Testis (tissue), 5 donors: ENCODE data around the gene PRR18. TPM values are rescaled to one million over a fixed set of nuclear protein-coding genes. Genes with fewer than 3 reads are reported as not detected.

Source experiments
- DNase-seq: peaks from one replicate; pipeline ENCODE4 v3.0.0-alpha.2; 2019
- H3K27ac ChIP-seq, 2 donors: fragments of 200-600 bp; sonication (generic); one replicate each; pipeline ENCODE4 v1.5.1; 2019
- H3K27me3 ChIP-seq: fragments of 200-600 bp; sonication (generic); one replicate; pipeline ENCODE4 v1.5.1; 2019
- H3K36me3 ChIP-seq: fragments of 200-600 bp; sonication (generic); one replicate; pipeline ENCODE4 v1.5.1; 2017; ENCODE audit warnings: low read depth; ENCODE audit errors: missing control alignments
- H3K4me1 ChIP-seq: fragments of 200-600 bp; sonication (generic); one replicate; pipeline ENCODE4 v1.5.1; 2019
- H3K4me3 ChIP-seq, 2 donors: fragments of 200-600 bp; sonication (generic); one replicate each; pipeline ENCODE4 v1.5.1; 2017 to 2019
- H3K9me3 ChIP-seq: fragments of 200-600 bp; sonication (generic); one replicate; pipeline ENCODE4 v1.5.1; 2017
- CTCF ChIP-seq, 3 experiments: fragments of 450-650 bp in 2 of 3; fragments of 200-600 bp in 1 of 3; sonication (generic) in 1 of 3; IDR thresholded peaks; one replicate each; pipeline ENCODE4 v1.5.1; 2016 to 2019; ENCODE audit warnings: antibody characterized with exemption in 3 of 3, mild to moderate bottlenecking in 2 of 3, moderate library complexity in 1 of 3
- POLR2A ChIP-seq: fragments of 450-650 bp; IDR thresholded peaks from one replicate; pipeline ENCODE4 v1.6.1; 2017; ENCODE audit warnings: antibody characterized with exemption, mild to moderate bottlenecking, moderate library complexity
- WGBS, 2 donors: methylation state at CpG; one replicate each; pipeline ENCODE4 v1.1.5; 2018; 5-methylcytosine and 5-hydroxymethylcytosine counted together
- intact Hi-C: fragments of 100-400 bp; cut with DNase I; formaldehyde crosslinking; loops from one replicate; pipeline ENCODE4 v1.15.1; 2023; ENCODE audit warnings: low total_unique reads
- long read RNA-seq, 2 donors: transcript quantifications; one replicate each; lab custom pipeline, GENCODE V29; 2026
- polyA plus RNA-seq: library from polyadenylated mRNA; stranded (reverse); fragments of 350-450 nt; fragmentation: Illumina TruSeq; extraction: RNeasy Lipid Tissue Mini Kit (QIAGEN cat#74804); gene quantifications from one replicate; pipeline ENCODE4 v1.2.3, GENCODE V29; 2014; ENCODE audit warnings: low read depth, low replicate concordance; ENCODE audit not compliant: insufficient read depth
- total RNA-seq, 2 donors: library from RNA; depleted of rRNA; stranded (reverse); fragments of >200 nt; gene quantifications; one replicate each; pipeline ENCODE4 v1.2.3, GENCODE V29; 2016

The PRR18 gene, protein sequence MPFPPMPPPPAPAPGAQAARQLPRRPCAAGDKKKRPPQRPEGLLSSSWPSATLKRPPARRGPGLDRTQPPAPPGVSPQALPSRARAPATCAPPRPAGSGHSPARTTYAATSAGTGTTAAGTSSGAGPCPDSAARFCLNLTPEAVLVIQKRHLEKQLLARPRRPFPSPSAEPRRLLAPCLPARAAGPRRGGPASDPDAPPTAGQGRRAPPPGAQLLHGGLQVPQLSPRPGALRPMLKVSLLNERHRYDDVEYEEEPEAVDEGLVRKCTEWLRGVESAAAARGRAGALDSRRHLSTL
- total RNA-seq (under 1 TPM; 0.39 to 0.62 TPM), polyA plus RNA-seq (0.16 TPM)
- long read RNA-seq, donor 1, result 0 reads
- long read RNA-seq, donor 2, partial matches to known transcripts, result 0 of 1 reads
- long read RNA-seq, donor 2, other reads (novel, unspliced or antisense), result 0 of 1 reads

DNA sequence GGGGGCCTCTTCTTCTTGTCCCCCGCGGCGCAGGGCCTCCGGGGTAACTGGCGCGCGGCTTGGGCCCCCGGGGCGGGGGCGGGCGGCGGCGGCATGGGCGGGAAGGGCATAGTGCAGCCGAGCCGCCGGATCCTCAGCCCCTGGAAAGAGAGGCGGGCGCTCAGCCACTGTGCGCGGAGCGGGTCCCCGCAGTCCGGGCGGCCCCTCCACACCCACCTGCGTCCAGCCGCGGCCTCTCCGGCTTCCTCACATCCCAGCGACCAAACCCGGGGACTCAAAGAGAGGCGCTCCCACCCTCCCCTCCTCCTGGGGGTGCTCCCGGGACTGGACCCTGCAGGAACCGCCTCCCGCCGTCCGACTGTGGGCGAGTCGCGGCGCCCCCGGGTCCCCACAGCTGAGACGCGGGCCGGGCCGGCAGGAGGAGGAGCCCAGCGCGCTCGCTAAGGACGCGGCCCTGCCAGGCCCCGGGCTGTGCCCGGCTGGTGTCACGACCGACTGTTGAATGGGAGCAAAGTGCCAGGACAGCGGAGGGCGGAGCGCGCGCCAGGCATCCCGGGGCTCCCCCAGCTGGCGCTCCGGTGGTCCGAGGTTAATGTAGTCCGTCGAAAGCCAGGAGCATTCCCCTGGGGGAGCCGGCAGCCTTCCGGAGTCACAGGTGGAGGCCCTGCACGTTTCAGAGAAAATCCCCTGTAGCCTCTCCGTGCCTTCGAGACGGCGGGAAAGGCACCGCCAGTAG is at the start of gene PRR18:
Gene PRR18 (minus strand): TSS at position 360 of the 736 bp plus-strand sequence. CDS start 250 bp downstream, at position 110.
- Histone ChIP-seq H3K4me1 (no peaks in the 10 kb centered on the region), H3K4me3 (peak within 1 kb of the TSS; percentile 41 to 50), H3K9me3 (no peaks in the 10 kb centered on the region), H3K27me3 (no peaks in the 10 kb centered on the region), H3K36me3 (no peaks in the 10 kb centered on the region), H3K27ac (no peak within 1 kb of the TSS)
- 2% methylated on average over 11 to 42 of the region's 74 CpGs for WGBS, 2 donors
- no peak for TF ChIP-seq POLR2A
- TF ChIP-seq CTCF (IDR thresholded peaks at IDR 0.05), result no peak
- DNase-seq, result no peak
- intact Hi-C loops, result no loop called here

- no peak for TF ChIP-seq CTCF (IDR thresholded peaks at IDR 0.05)
- TF ChIP-seq POLR2A, result no peak
- 70 to 85% methylated on average over 5 of the region's 5 CpGs for WGBS, 2 donors
- no peak overlapping the region for H3K4me3 ChIP-seq
- DNase-seq, result no peak
- H3K4me1 ChIP-seq, result no peaks in the 10 kb centered on the region
- no peaks in the 10 kb centered on the region for H3K9me3 ChIP-seq
- intact Hi-C loops, result no loop called here
- H3K27ac ChIP-seq, result no peak overlapping the region
- no peaks in the 10 kb centered on the region for H3K36me3 ChIP-seq
- no peaks in the 10 kb centered on the region for H3K27me3 ChIP-seq
These were observed 47.4 kb upstream of the PRR18 start for GRCh38 chr6:166355552-166355951.

GRCh38 chr6:166354965-166355364 is 46.8 kb upstream of the PRR18 start:
- DNase-seq, result no peak
- TF ChIP-seq POLR2A (no peak), CTCF (IDR thresholded peaks at IDR 0.05) (no peak)
- WGBS, 2 donors, result 94 to 97% methylated on average over 4 of the region's 4 CpGs
- Histone ChIP-seq H3K27me3 (no peaks in the 10 kb centered on the region), H3K27ac (no peak overlapping the region), H3K36me3 (no peaks in the 10 kb centered on the region), H3K9me3 (no peaks in the 10 kb centered on the region), H3K4me1 (no peaks in the 10 kb centered on the region), H3K4me3 (no peak overlapping the region)
- intact Hi-C loops, result no loop called here

DNA sequence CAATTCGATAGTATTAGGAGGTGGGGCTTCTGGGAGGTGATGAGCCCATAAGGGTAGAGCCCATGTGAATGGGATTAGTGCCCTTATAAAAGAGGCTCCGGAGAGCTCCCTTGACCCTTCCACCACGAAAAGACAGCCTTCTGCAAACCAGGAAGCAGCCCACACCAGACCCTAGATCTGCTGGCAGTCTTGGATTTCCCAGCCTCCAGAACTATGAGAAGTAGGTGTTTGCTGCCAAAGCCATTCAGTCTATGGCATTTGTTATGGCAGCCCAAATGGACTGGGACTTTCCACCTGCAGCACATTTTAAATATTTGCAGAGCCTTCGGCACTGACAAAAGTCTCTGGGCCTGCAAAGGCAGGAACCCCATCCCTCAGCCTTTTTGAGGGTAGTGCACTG is 46.0 kb upstream of the PRR18 start:
- DNase-seq, result no peak
- H3K27ac ChIP-seq, result no peak overlapping the region
- TF ChIP-seq CTCF (IDR thresholded peaks at IDR 0.05), result no peak
- no peak for TF ChIP-seq POLR2A
- no peaks in the 10 kb centered on the region for H3K36me3 ChIP-seq
- H3K4me3 ChIP-seq, result no peak overlapping the region
- 88 to 93% methylated on average over 4 of the region's 4 CpGs for WGBS, 2 donors
- H3K27me3 ChIP-seq, result no peaks in the 10 kb centered on the region
- no peaks in the 10 kb centered on the region for H3K9me3 ChIP-seq
- no peaks in the 10 kb centered on the region for H3K4me1 ChIP-seq
- intact Hi-C loops, result no loop called here
